Upper lobe of left lung (tissue), 4 donors: ENCODE results near the gene TPP2.

Source experiments
- CTCF ChIP-seq, 6 experiments: fragments of 450-650 bp in 4 of 6; fragments of 200-600 bp in 2 of 6; sonication (generic) in 2 of 6; IDR thresholded peaks; one replicate each; pipeline ENCODE4 v1.5.1; 2016 to 2019; ENCODE audit warnings: antibody characterized with exemption in 6 of 6
- EP300 ChIP-seq, 4 donors: sonication (generic); formaldehyde crosslinking; IDR thresholded peaks; one replicate each; pipeline ENCODE4 v1.5.1; 2017; ENCODE audit warnings: antibody characterized with exemption in 4 of 4, control low read depth in 2 of 4
- POLR2A ChIP-seq, 4 donors: fragments of 450-650 bp; IDR thresholded peaks; one replicate each; pipeline ENCODE4 v1.5.1; 2016 to 2017; ENCODE audit warnings: antibody characterized with exemption in 4 of 4, mild to moderate bottlenecking in 2 of 4
- POLR2AphosphoS5 ChIP-seq, 2 donors: sonication (generic); formaldehyde crosslinking; IDR thresholded peaks; one replicate each; pipeline ENCODE4 v1.5.1; 2017; ENCODE audit warnings: antibody characterized with exemption in 2 of 2

- TF ChIP-seq CTCF (IDR thresholded peaks at IDR 0.05) (no peak), POLR2AphosphoS5 (IDR thresholded peaks at IDR 0.05) (no peak), POLR2A (IDR thresholded peaks at IDR 0.05) (no peak), EP300 (IDR thresholded peaks at IDR 0.05) (no peak)
These were observed 30.3 kb upstream of the TPP2 start for GRCh38 chr13:102566513-102566912.
